ENCODE results near the gene GULP1.

The GULP1 gene

GRCh38 chr2:188369365-188369764, 77.7 kb downstream of the GULP1 start:
- H3K27ac ChIP-seq (ENCODE audit: insufficient read depth in 1 of 2, low read depth in 1 of 2, low read length in 2 of 2, poor library complexity in 1 of 2, severe bottlenecking in 2 of 2) = no peak overlapping the region
- H3K27me3 ChIP-seq (replicated peaks in 2 of 5; ENCODE audit: control insufficient read depth in 4 of 5, insufficient read depth in 5 of 5, low read length in 4 of 5) = no peaks in the 10 kb centered on the region
- CTCF ChIA-PET = interaction anchor here (0.7 to 1.5 kb wide), 5 partner anchors 8 to 869 kb away, joined by 3 to 4 read pairs (median 3); no protein-coding TSS in a partner anchor
- POLR2A ChIA-PET = interaction anchor here (0.6 kb wide), 1 partner anchor 56 kb away, joined by 3 read pairs; no protein-coding TSS in a partner anchor
- DNase-seq = peak; percentile 37 to 64 (median 58)
- no peaks in the 10 kb centered on the region for H3K9me3 ChIP-seq (ENCODE audit: control extremely low read depth in 1 of 5, control insufficient read depth in 4 of 5, insufficient read depth in 2 of 5, low read depth in 1 of 5, low read length in 4 of 5)
- H3K4me1 ChIP-seq (ENCODE audit: control extremely low read depth in 1 of 4, control insufficient read depth in 4 of 4, insufficient read depth in 4 of 4, low read length in 3 of 4) = no peaks in the 10 kb centered on the region
- 33% methylated on average over 3 of the region's 3 CpGs for WGBS (ENCODE audit: insufficient coverage)
- no peaks in the 10 kb centered on the region for H3K36me3 ChIP-seq (ENCODE audit: control insufficient read depth in 4 of 4, insufficient read depth in 4 of 4, low read length in 3 of 4)
- no peak overlapping the region for H3K4me3 ChIP-seq (ENCODE audit: control insufficient read depth in 1 of 7, extremely low read depth in 1 of 7, insufficient read depth in 4 of 7, low read depth in 2 of 7, low read length in 6 of 7)

DNA sequence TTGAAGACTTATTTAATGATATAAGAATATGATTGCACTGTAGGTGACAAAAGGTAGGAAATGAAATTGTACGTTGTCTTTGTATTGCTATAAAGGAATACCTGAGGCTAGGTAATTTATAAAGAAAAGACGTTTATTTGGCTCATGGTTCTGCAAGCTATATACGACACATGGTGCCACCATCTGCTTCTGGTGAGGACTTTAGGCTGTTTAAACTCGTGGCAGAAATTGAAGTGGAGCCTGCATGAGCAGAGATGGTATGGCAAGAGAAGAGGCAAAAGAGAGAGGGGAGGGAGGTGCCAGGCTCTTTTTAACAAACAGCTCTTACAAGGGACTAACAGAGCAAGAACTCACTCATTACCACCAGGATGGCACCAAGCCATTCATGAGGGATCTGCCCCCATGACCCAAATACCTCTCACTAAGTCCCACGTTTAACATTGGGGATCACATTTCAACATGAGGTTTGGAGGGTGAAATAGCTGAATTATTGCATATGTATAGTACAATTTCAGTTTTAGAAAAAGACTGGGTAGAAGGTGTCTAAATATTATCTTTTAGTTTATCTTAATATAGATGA, 86.8 kb downstream of the GULP1 start:
- Histone ChIP-seq H3K27me3 (replicated peaks in 2 of 5; ENCODE audit: control insufficient read depth in 4 of 5, insufficient read depth in 5 of 5, low read length in 4 of 5) (no peaks in the 10 kb centered on the region), H3K36me3 (ENCODE audit: control insufficient read depth in 4 of 4, insufficient read depth in 4 of 4, low read length in 3 of 4) (no peaks in the 10 kb centered on the region), H3K4me1 (ENCODE audit: control extremely low read depth in 1 of 4, control insufficient read depth in 4 of 4, insufficient read depth in 4 of 4, low read length in 3 of 4) (no peaks in the 10 kb centered on the region), H3K27ac (ENCODE audit: insufficient read depth in 1 of 2, low read depth in 1 of 2, low read length in 2 of 2, poor library complexity in 1 of 2, severe bottlenecking in 2 of 2) (no peak overlapping the region), H3K9me3 (ENCODE audit: control extremely low read depth in 1 of 5, control insufficient read depth in 4 of 5, insufficient read depth in 2 of 5, low read depth in 1 of 5, low read length in 4 of 5) (no peaks in the 10 kb centered on the region), H3K4me3 (ENCODE audit: control insufficient read depth in 1 of 7, extremely low read depth in 1 of 7, insufficient read depth in 4 of 7, low read depth in 2 of 7, low read length in 6 of 7) (no peak overlapping the region)
- 94% methylated on average over 3 of the region's 5 CpGs for WGBS (ENCODE audit: insufficient coverage)
- ChIA-PET CTCF (interaction anchor here (0.9 kb wide), 1 partner anchor 9 kb away, joined by 3 read pairs; no protein-coding TSS in a partner anchor), POLR2A (no interaction called here)
- DNase-seq = no peak

GRCh38 chr2:188379748-188380147, 88.1 kb downstream of the GULP1 start:
- Histone ChIP-seq H3K27ac (ENCODE audit: insufficient read depth in 1 of 2, low read depth in 1 of 2, low read length in 2 of 2, poor library complexity in 1 of 2, severe bottlenecking in 2 of 2) (no peak overlapping the region), H3K9me3 (ENCODE audit: control extremely low read depth in 1 of 5, control insufficient read depth in 4 of 5, insufficient read depth in 2 of 5, low read depth in 1 of 5, low read length in 4 of 5) (no peaks in the 10 kb centered on the region), H3K4me1 (ENCODE audit: control extremely low read depth in 1 of 4, control insufficient read depth in 4 of 4, insufficient read depth in 4 of 4, low read length in 3 of 4) (no peaks in the 10 kb centered on the region), H3K4me3 (ENCODE audit: control insufficient read depth in 1 of 7, extremely low read depth in 1 of 7, insufficient read depth in 4 of 7, low read depth in 2 of 7, low read length in 6 of 7) (no peak overlapping the region), H3K27me3 (replicated peaks in 2 of 5; ENCODE audit: control insufficient read depth in 4 of 5, insufficient read depth in 5 of 5, low read length in 4 of 5) (no peaks in the 10 kb centered on the region), H3K36me3 (ENCODE audit: control insufficient read depth in 4 of 4, insufficient read depth in 4 of 4, low read length in 3 of 4) (no peaks in the 10 kb centered on the region)
- WGBS (ENCODE audit: insufficient coverage) = 97% methylated on average over 3 of the region's 3 CpGs
- CTCF ChIA-PET = no interaction called here
- POLR2A ChIA-PET = no interaction called here
- DNase-seq = no peak

DNA sequence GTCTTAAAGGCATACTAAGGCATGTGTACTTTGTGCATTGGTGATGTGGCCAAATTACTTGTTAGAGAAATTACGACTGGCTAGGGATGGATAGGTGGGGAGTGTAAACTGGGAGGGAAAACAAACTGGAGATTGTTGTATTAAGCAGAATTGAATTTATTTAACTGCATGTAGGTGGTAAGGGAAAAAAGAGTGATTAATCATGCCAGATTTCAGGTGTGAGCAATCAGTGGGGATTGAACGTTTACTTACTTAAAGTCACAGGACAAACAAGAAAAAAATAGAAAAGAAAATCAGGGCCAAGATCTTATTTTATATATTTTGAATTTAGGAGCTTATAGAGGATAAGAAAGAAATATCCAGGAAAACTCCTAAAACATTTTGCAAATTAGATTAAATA, 88.6 kb downstream of the GULP1 start:
- Histone ChIP-seq H3K27ac (ENCODE audit: insufficient read depth in 1 of 2, low read depth in 1 of 2, low read length in 2 of 2, poor library complexity in 1 of 2, severe bottlenecking in 2 of 2) (no peak overlapping the region), H3K36me3 (ENCODE audit: control insufficient read depth in 4 of 4, insufficient read depth in 4 of 4, low read length in 3 of 4) (no peaks in the 10 kb centered on the region), H3K27me3 (replicated peaks in 2 of 5; ENCODE audit: control insufficient read depth in 4 of 5, insufficient read depth in 5 of 5, low read length in 4 of 5) (no peaks in the 10 kb centered on the region), H3K4me1 (ENCODE audit: control extremely low read depth in 1 of 4, control insufficient read depth in 4 of 4, insufficient read depth in 4 of 4, low read length in 3 of 4) (no peaks in the 10 kb centered on the region), H3K4me3 (ENCODE audit: control insufficient read depth in 1 of 7, extremely low read depth in 1 of 7, insufficient read depth in 4 of 7, low read depth in 2 of 7, low read length in 6 of 7) (no peak overlapping the region), H3K9me3 (ENCODE audit: control extremely low read depth in 1 of 5, control insufficient read depth in 4 of 5, insufficient read depth in 2 of 5, low read depth in 1 of 5, low read length in 4 of 5) (no peaks in the 10 kb centered on the region)
- no CpG with 5 or more reads among the region's 2 CpGs for WGBS (ENCODE audit: insufficient coverage)
- ChIA-PET POLR2A (no interaction called here), CTCF (no interaction called here)
- no peak for DNase-seq

- Histone ChIP-seq H3K9me3 (ENCODE audit: control extremely low read depth in 1 of 5, control insufficient read depth in 4 of 5, insufficient read depth in 2 of 5, low read depth in 1 of 5, low read length in 4 of 5) (no peaks in the 10 kb centered on the region), H3K4me1 (ENCODE audit: control extremely low read depth in 1 of 4, control insufficient read depth in 4 of 4, insufficient read depth in 4 of 4, low read length in 3 of 4) (no peaks in the 10 kb centered on the region), H3K27ac (ENCODE audit: insufficient read depth in 1 of 2, low read depth in 1 of 2, low read length in 2 of 2, poor library complexity in 1 of 2, severe bottlenecking in 2 of 2) (no peak overlapping the region), H3K36me3 (ENCODE audit: control insufficient read depth in 4 of 4, insufficient read depth in 4 of 4, low read length in 3 of 4) (no peaks in the 10 kb centered on the region), H3K27me3 (replicated peaks in 2 of 5; ENCODE audit: control insufficient read depth in 4 of 5, insufficient read depth in 5 of 5, low read length in 4 of 5) (no peaks in the 10 kb centered on the region), H3K4me3 (ENCODE audit: control insufficient read depth in 1 of 7, extremely low read depth in 1 of 7, insufficient read depth in 4 of 7, low read depth in 2 of 7, low read length in 6 of 7) (no peak overlapping the region)
- ChIA-PET POLR2A (no interaction called here), CTCF (interaction anchor here (0.6 to 1.5 kb wide), 2 partner anchors 10 to 13 kb away, joined by 3 read pairs; no protein-coding TSS in a partner anchor)
- no CpG with 5 or more reads among the region's 1 CpG for WGBS (ENCODE audit: insufficient coverage)
- no peak for DNase-seq
These were observed 89.9 kb downstream of the GULP1 start for GRCh38 chr2:188381614-188382013.

- no peak for DNase-seq
- H3K27me3 ChIP-seq (replicated peaks in 2 of 5; ENCODE audit: control insufficient read depth in 4 of 5, insufficient read depth in 5 of 5, low read length in 4 of 5) = no peaks in the 10 kb centered on the region
- ChIA-PET CTCF (interaction anchor here (0.6 to 1.5 kb wide), 2 partner anchors 11 to 12 kb away, joined by 3 read pairs; no protein-coding TSS in a partner anchor), POLR2A (no interaction called here)
- H3K4me1 ChIP-seq (ENCODE audit: control extremely low read depth in 1 of 4, control insufficient read depth in 4 of 4, insufficient read depth in 4 of 4, low read length in 3 of 4) = no peaks in the 10 kb centered on the region
- no peaks in the 10 kb centered on the region for H3K9me3 ChIP-seq (ENCODE audit: control extremely low read depth in 1 of 5, control insufficient read depth in 4 of 5, insufficient read depth in 2 of 5, low read depth in 1 of 5, low read length in 4 of 5)
- no peak overlapping the region for H3K27ac ChIP-seq (ENCODE audit: insufficient read depth in 1 of 2, low read depth in 1 of 2, low read length in 2 of 2, poor library complexity in 1 of 2, severe bottlenecking in 2 of 2)
- no peaks in the 10 kb centered on the region for H3K36me3 ChIP-seq (ENCODE audit: control insufficient read depth in 4 of 4, insufficient read depth in 4 of 4, low read length in 3 of 4)
- no CpG with 5 or more reads among the region's 2 CpGs for WGBS (ENCODE audit: insufficient coverage)
- H3K4me3 ChIP-seq (ENCODE audit: control insufficient read depth in 1 of 7, extremely low read depth in 1 of 7, insufficient read depth in 4 of 7, low read depth in 2 of 7, low read length in 6 of 7) = no peak overlapping the region
These were observed 90.4 kb downstream of the GULP1 start for GRCh38 chr2:188382107-188382506.

DNA sequence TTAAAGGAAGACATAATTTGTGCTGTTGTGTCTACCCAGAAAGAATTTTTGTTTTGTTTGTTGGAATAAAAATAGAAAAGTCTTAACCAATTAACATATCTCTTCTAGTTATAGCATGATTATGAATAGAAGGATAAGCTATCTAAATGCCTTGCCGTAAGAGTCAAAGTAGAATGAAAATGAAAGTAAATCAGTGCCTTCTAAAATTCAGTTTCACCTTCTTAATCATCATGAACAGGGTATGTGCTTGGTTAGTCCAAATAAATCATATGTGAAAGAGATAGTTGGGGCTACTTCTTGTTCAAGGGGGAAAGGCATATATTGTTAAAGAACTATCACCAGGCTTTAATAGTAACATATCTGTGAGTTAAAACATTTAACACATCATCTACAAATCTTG, 91.5 kb downstream of the GULP1 start:
- Histone ChIP-seq H3K27ac (ENCODE audit: insufficient read depth in 1 of 2, low read depth in 1 of 2, low read length in 2 of 2, poor library complexity in 1 of 2, severe bottlenecking in 2 of 2) (no peak overlapping the region), H3K36me3 (ENCODE audit: control insufficient read depth in 4 of 4, insufficient read depth in 4 of 4, low read length in 3 of 4) (no peaks in the 10 kb centered on the region), H3K4me3 (ENCODE audit: control insufficient read depth in 1 of 7, extremely low read depth in 1 of 7, insufficient read depth in 4 of 7, low read depth in 2 of 7, low read length in 6 of 7) (no peak overlapping the region), H3K9me3 (ENCODE audit: control extremely low read depth in 1 of 5, control insufficient read depth in 4 of 5, insufficient read depth in 2 of 5, low read depth in 1 of 5, low read length in 4 of 5) (no peaks in the 10 kb centered on the region), H3K4me1 (ENCODE audit: control extremely low read depth in 1 of 4, control insufficient read depth in 4 of 4, insufficient read depth in 4 of 4, low read length in 3 of 4) (no peaks in the 10 kb centered on the region), H3K27me3 (replicated peaks in 2 of 5; ENCODE audit: control insufficient read depth in 4 of 5, insufficient read depth in 5 of 5, low read length in 4 of 5) (no peaks in the 10 kb centered on the region)
- no CpG with 5 or more reads among the region's 1 CpG for WGBS (ENCODE audit: insufficient coverage)
- ChIA-PET POLR2A (no interaction called here), CTCF (interaction anchor here (1.5 kb wide), 1 partner anchor 12 kb away, joined by 3 read pairs; no protein-coding TSS in a partner anchor)
- DNase-seq = no peak

All from common myeloid progenitor, CD34-positive (primary cell).